HCT116 (cell line): ENCODE measurements around the gene EFL1. TPM values are rescaled to one million over a fixed set of nuclear protein-coding genes. Genes with fewer than 3 reads are reported as not detected.
A peak's percentile ranks its signal among the peaks of the same experiment; 100 is the strongest.

ENCODE experiments used
- ATAC-seq: fragments of 200-7000 bp; cut with Tn5 transposase; 2 replicates; pipeline ENCODE4 v1.9.1; 2020; ENCODE audit warnings: mild to moderate bottlenecking, moderate library complexity
- BruUV-seq: library from RNA; stranded (reverse); fragments of 400-500 nt; replicated peaks from 2 replicates; lab custom pipeline; 2021; lab: Mats Ljungman, UMichigan
- CTCF ChIA-PET: fragments of 300-600 bp; sonication (Branson Sonifier 250); formaldehyde crosslinking; loops from one replicate; lab custom pipeline; 2021; ENCODE audit warnings: antibody characterized with exemption; lab: Charles Lee
- POLR2A ChIA-PET: fragments of 300-600, 350-600 bp; sonication (Branson Sonifier 250); formaldehyde crosslinking; loops from one replicate; lab custom pipeline; 2021; ENCODE audit warnings: antibody characterized with exemption; lab: Charles Lee
- RAD21 ChIA-PET, 2 experiments: fragments of 300-600 bp; sonication (Branson Sonifier 250); formaldehyde crosslinking; loops; one replicate each; lab custom pipeline; 2023; ENCODE audit warnings: low total read pairs in 2 of 2; ENCODE audit not compliant: uncharacterized antibody in 2 of 2, unreplicated experiment in 2 of 2, low non-redundant PET in 1 of 2; lab: Charles Lee
- DNase-seq: peaks from one replicate; pipeline ENCODE4 v3.0.0-alpha.2; 2010; ENCODE audit warnings: low read depth, low spot score
- H2AFZ ChIP-seq: fragments of 200-600 bp; shearing (Covaris generic), sonication (generic); 2 replicates; pipeline ENCODE4 v1.6.1; 2017; ENCODE audit warnings: low read depth, mixed run types, mixed read lengths, antibody characterized with exemption, low read length; ENCODE audit not compliant: poor library complexity, severe bottlenecking
- H3K27ac ChIP-seq: 2 replicates; pipeline ENCODE4 v1.5.1; 2012; ENCODE audit warnings: low read depth, low read length
- H3K27me3 ChIP-seq: fragments of 200-600 bp; sonication (generic); 2 replicates; pipeline ENCODE4 v1.6.1; 2016; ENCODE audit warnings: mixed run types, low read length, mixed read lengths; ENCODE audit not compliant: insufficient read depth
- H3K36me3 ChIP-seq, 2 experiments: fragments of 200-500 bp in 1 of 2; fragments of 200-600 bp in 1 of 2; sonication (Bioruptor generic) in 1 of 2; sonication (generic) in 1 of 2; 2 replicates each; pipeline versions ENCODE4 v1.5.1 to v1.6.1; 2014 to 2016; ENCODE audit warnings: low read length in 2 of 2, inconsistent platforms in 1 of 2, mixed read lengths in 1 of 2, mixed run types in 1 of 2; ENCODE audit not compliant: insufficient read depth in 2 of 2, control insufficient read depth in 1 of 2
- H3K4me1 ChIP-seq, 2 experiments: fragments of 200-600 bp in 1 of 2; sonication (generic) in 1 of 2; 2 replicates each; pipeline versions ENCODE4 v1.5.1 to v1.6.1; 2012 to 2017; ENCODE audit warnings: low read length in 2 of 2, inconsistent platforms in 1 of 2, mild to moderate bottlenecking in 1 of 2, mixed read lengths in 1 of 2, mixed run types in 1 of 2, moderate library complexity in 1 of 2; ENCODE audit not compliant: insufficient read depth in 2 of 2, control insufficient read depth in 1 of 2
- H3K4me2 ChIP-seq: fragments of 200-600 bp; sonication (generic); 2 replicates; pipeline ENCODE4 v1.6.1; 2017; ENCODE audit warnings: mixed run types, low read length, mixed read lengths
- H3K4me3 ChIP-seq, 2 experiments: fragments of 200-600 bp in 1 of 2; sonication (generic) in 1 of 2; replicated peaks in 1 of 2; 2 replicates each; pipeline ENCODE4 v1.5.1; 2011 to 2016; ENCODE audit warnings: low read length in 2 of 2, control low read depth in 1 of 2, low read depth in 1 of 2, mild to moderate bottlenecking in 1 of 2, mixed read lengths in 1 of 2, mixed run types in 1 of 2
- H3K79me2 ChIP-seq: fragments of 200-600 bp; sonication (generic); 2 replicates; pipeline ENCODE4 v1.6.1; 2017; ENCODE audit warnings: mild to moderate bottlenecking, mixed run types, low read length, moderate library complexity, mixed read lengths; ENCODE audit not compliant: insufficient read depth
- H3K9ac ChIP-seq: fragments of 200-600 bp; sonication (generic); 2 replicates; pipeline ENCODE4 v1.6.1; 2016; ENCODE audit warnings: low read length, mixed read lengths
- H3K9me2 ChIP-seq: fragments of 200-600 bp; sonication (generic), shearing (Covaris generic); 2 replicates; pipeline ENCODE4 v1.6.1; 2017; ENCODE audit warnings: mixed run types, mild to moderate bottlenecking, moderate library complexity; ENCODE audit not compliant: insufficient read depth
- H3K9me3 ChIP-seq, 2 experiments: fragments of 200-500 bp in 1 of 2; fragments of 200-600 bp in 1 of 2; sonication (Bioruptor generic) in 1 of 2; sonication (generic) in 1 of 2; 2 replicates each; pipeline ENCODE4 v1.6.1; 2014 to 2017; ENCODE audit warnings: low read length in 2 of 2, mixed read lengths in 2 of 2, inconsistent platforms in 1 of 2, low read depth in 1 of 2, mild to moderate bottlenecking in 1 of 2, mixed run types in 1 of 2, moderate library complexity in 1 of 2; ENCODE audit not compliant: control insufficient read depth in 1 of 2, insufficient read depth in 1 of 2
- H4K20me1 ChIP-seq: fragments of 200-600 bp; sonication (generic), shearing (Covaris generic); 2 replicates; pipeline ENCODE4 v1.6.1; 2017; ENCODE audit warnings: mixed run types, mild to moderate bottlenecking, moderate library complexity; ENCODE audit not compliant: insufficient read depth
- CBX3 ChIP-seq: IDR thresholded peaks from 2 replicates; pipeline ENCODE4 v1.6.1; 2012; ENCODE audit warnings: low read depth
- CEBPB ChIP-seq: IDR thresholded peaks from 2 replicates; pipeline ENCODE4 v1.6.1; 2012; ENCODE audit warnings: low read depth
- EZH2 ChIP-seq: fragments of 200-600 bp; sonication (generic); IDR thresholded peaks from 2 replicates; pipeline ENCODE4 v1.6.1; 2017; ENCODE audit warnings: antibody characterized with exemption, mixed run types
- FOSL1 ChIP-seq: IDR thresholded peaks from 2 replicates; pipeline ENCODE4 v1.6.1; 2012; ENCODE audit warnings: low read depth
- JUND ChIP-seq: IDR thresholded peaks from 2 replicates; pipeline ENCODE4 v1.6.1; 2012
- RAD21 ChIP-seq: IDR thresholded peaks from 2 replicates; pipeline ENCODE4 v1.6.1; 2012; ENCODE audit warnings: low read depth, mild to moderate bottlenecking
- SP1 ChIP-seq: IDR thresholded peaks from 2 replicates; pipeline ENCODE4 v1.6.1; 2012; ENCODE audit warnings: low read depth
- SRF ChIP-seq: IDR thresholded peaks from 2 replicates; pipeline ENCODE4 v1.6.1; 2012; ENCODE audit warnings: low read depth
- YY1 ChIP-seq: IDR thresholded peaks from 2 replicates; pipeline ENCODE4 v1.6.1; 2011; ENCODE audit warnings: low read length, low read depth, moderate library complexity, mild to moderate bottlenecking; ENCODE audit not compliant: insufficient replicate concordance; ENCODE audit errors: extremely low read depth
- ZFX ChIP-seq: fragments of 450-650 bp; IDR thresholded peaks from 2 replicates; pipeline ENCODE4 v1.6.1; 2017
- ZNF274 ChIP-seq: fragments of 200-500 bp; sonication (Bioruptor generic); IDR thresholded peaks from 2 replicates; pipeline ENCODE4 v1.6.1; 2014; ENCODE audit warnings: mild to moderate bottlenecking, low read depth, low read length, inconsistent platforms
- intact Hi-C: fragments of 100-400 bp; cut with micrococcal nuclease; formaldehyde crosslinking; loops from 2 replicates; pipeline ENCODE4 v1.10.0; 2022
- total RNA-seq: library from RNA; stranded (reverse); gene quantifications from one replicate; pipeline ENCODE4 v1.2.1, GENCODE V29; 2021; ENCODE audit not compliant: unreplicated experiment
- TF ChIP-seq, protein P1 (sequence below): IDR thresholded peaks from 2 replicates; pipeline ENCODE4 v1.6.1; 2012

The EFL1 gene
- total RNA-seq, 1 experiment from 2014 or later = 12.7 TPM

- TF ChIP-seq FOSL1 = no peak
- TF ChIP-seq RAD21 = no peak
- no peak for TF ChIP-seq SP1
- no peak for TF ChIP-seq CEBPB
- no peak for TF ChIP-seq ZNF274
- TF ChIP-seq JUND = no peak
- no peak for TF ChIP-seq YY1
- TF ChIP-seq CBX3 = no peak
- TF ChIP-seq EZH2 = no peak
Measured at GRCh38 chr15:82134461-82134860, 128.1 kb downstream of the EFL1 start (continued).

GRCh38 chr15:82133251-82133650 lies 129.3 kb downstream of the EFL1 start:
- Histone ChIP-seq H3K4me3 (no peak overlapping the region), H3K9ac (no peak overlapping the region), H3K4me2 (peak overlapping the region; percentile 29; the same call in 1 of the 2 replicates), H3K4me1 (peaks cover 0 to 14% of the 10 kb centered on the region in 2 experiments; a peak in 2 of 4 replicates), H3K36me3 (no peaks in the 10 kb centered on the region; a peak in 2 of 4 replicates), H3K9me3 (no peaks in the 10 kb centered on the region), H4K20me1 (no peaks in the 10 kb centered on the region)
- CTCF ChIA-PET = no interaction called here
- RAD21 ChIA-PET = no interaction called here
- ATAC-seq = no peak
- DNase-seq = no peak
- TF ChIP-seq SP1 (no peak), SRF (no peak), RAD21 (no peak), FOSL1 (no peak), ZFX (no peak), CBX3 (no peak)
- TF ChIP-seq, protein P1, sequence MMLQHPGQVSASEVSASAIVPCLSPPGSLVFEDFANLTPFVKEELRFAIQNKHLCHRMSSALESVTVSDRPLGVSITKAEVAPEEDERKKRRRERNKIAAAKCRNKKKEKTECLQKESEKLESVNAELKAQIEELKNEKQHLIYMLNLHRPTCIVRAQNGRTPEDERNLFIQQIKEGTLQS = no peak
- TF ChIP-seq, all 23 proteins: peak for 0
- Histone ChIP-seq H3K79me2 (no peaks in the 10 kb centered on the region), H3K27ac (no peak overlapping the region), H2AFZ (no peak overlapping the region), H3K9me2 (no peaks in the 10 kb centered on the region), H3K27me3 (no peaks in the 10 kb centered on the region)
- POLR2A ChIA-PET = no interaction called here
- BruUV-seq = no TSS peak
- intact Hi-C loops = no loop called here
